NCI-H1930 (cell line): ENCODE measurements around the gene FES.
A peak's percentile ranks its signal among the peaks of the same experiment; 100 is the strongest.

Experiments used
- DNase-seq, 2 experiments: peaks; one replicate each; lab custom pipeline; 2025; lab: John Stamatoyannopoulos, UW

The FES gene

GRCh38 chr15:90930861-90931574 is 46.7 kb downstream of the FES start:
- DNase-seq, result no peak

- DNase-seq, result no peak
Measured at GRCh38 chr15:90931575-90931827, 47.2 kb downstream of the FES start.

- peak; percentile 68 to 76 for DNase-seq
Measured at GRCh38 chr15:90931828-90932659, 47.7 kb downstream of the FES start, which contains the start of gene HDDC3. Gene HDDC3 (minus strand): TSS chr15:90932549. CDS start chr15:90932540, 9 bp downstream.

GRCh38 chr15:90932660-90932991 is 48.3 kb downstream of the FES start:
- no peak for DNase-seq

- DNase-seq, result no peak
Measured at GRCh38 chr15:90933301-90933700, 49.0 kb downstream of the FES start.

GRCh38 chr15:90934256-90934948 is 50.1 kb downstream of the FES start:
- peak; percentile 53 to 74 for DNase-seq

GRCh38 chr15:90934949-90935751 is 50.8 kb downstream of the FES start, which contains the start of gene UNC45A:
Gene UNC45A (plus strand): TSS chr15:90935285. CDS start chr15:90935325, 40 bp downstream.
- peak; percentile 74 to 85 for DNase-seq

GRCh38 chr15:90936823-90937222 is 52.5 kb downstream of the FES start:
- DNase-seq, result no peak

- DNase-seq, result no peak
Measured at GRCh38 chr15:90938261-90938660, 54.0 kb downstream of the FES start.

- DNase-seq, result no peak
Measured at GRCh38 chr15:90939756-90940155, 55.5 kb downstream of the FES start.

- no peak for DNase-seq
Measured at GRCh38 chr15:90941038-90941437, 56.7 kb downstream of the FES start.

GRCh38 chr15:90942354-90943120 is 58.2 kb downstream of the FES start:
- DNase-seq, result no peak

- DNase-seq, result no peak
Measured at GRCh38 chr15:90945091-90945490, 60.8 kb downstream of the FES start.
